ENCODE data around the gene PPM1B.
"Not testable (repeated sequence)": the region's sequence is repeated elsewhere in the genome, so short reads cannot be mapped to it uniquely, and the experiment has no call there.

PPM1B gene

GRCh38 chr2:44200011-44200410 lies 31.3 kb downstream of the PPM1B start:
- peaks cover 12% of the 10 kb centered on the region for H3K4me1 Mint-ChIP-seq
- H3K36me3 Mint-ChIP-seq, result peaks cover 46% of the 10 kb centered on the region
- no peak for DNase-seq
- CTCF ChIA-PET, result no interaction called here
- no peak overlapping the region for H3K4me3 Mint-ChIP-seq
- no peaks in the 10 kb centered on the region for H3K27me3 Mint-ChIP-seq
- H3K9me3 Mint-ChIP-seq, result peaks cover 2% of the 10 kb centered on the region
- H3K27ac Mint-ChIP-seq, result no peak overlapping the region

DNA sequence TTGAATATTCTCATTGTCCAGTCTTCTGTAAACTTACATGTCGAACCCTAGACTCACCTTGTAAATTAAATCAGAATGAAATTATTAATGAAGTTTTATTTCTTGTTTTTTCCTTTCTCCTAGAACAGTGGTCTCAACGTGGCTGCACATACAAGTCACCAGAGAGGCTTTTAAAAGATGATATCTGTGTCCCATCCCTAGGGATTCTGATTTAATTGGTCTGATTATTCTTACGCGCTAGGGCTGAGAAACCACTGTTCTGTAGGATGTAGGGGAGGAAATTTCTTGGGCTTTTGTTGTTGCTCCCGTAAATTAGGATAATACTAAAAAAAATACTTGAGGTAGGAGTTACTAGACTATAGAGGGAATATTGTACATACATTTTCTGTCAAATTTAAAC lies 32.1 kb downstream of the PPM1B start:
- Mint-ChIP-seq H3K36me3 (peaks cover 46% of the 10 kb centered on the region), H3K9me3 (peaks cover 2% of the 10 kb centered on the region), H3K4me3 (no peak overlapping the region), H3K4me1 (peaks cover 14% of the 10 kb centered on the region), H3K27ac (no peak overlapping the region), H3K27me3 (no peaks in the 10 kb centered on the region)
- DNase-seq, result no peak
- CTCF ChIA-PET, result no interaction called here

DNA sequence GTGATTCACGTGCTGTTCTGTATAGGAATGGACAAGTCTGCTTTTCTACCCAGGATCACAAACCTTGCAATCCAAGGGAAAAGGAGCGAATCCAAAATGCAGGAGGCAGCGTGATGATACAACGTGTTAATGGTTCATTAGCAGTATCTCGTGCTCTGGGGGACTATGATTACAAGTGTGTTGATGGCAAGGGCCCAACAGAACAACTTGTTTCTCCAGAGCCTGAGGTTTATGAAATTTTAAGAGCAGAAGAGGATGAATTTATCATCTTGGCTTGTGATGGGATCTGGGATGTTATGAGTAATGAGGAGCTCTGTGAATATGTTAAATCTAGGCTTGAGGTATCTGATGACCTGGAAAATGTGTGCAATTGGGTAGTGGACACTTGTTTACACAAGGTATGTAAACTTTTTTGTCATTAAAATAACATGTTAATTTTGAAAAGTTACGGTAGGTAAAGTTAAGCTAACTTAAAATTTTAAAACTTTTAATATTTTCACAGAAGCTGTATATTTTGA lies 33.0 kb downstream of the PPM1B start:
- Mint-ChIP-seq H3K27me3 (no peaks in the 10 kb centered on the region), H3K4me1 (peaks cover 14% of the 10 kb centered on the region), H3K4me3 (no peak overlapping the region), H3K9me3 (peaks cover 2% of the 10 kb centered on the region), H3K27ac (no peak overlapping the region), H3K36me3 (peaks cover 44% of the 10 kb centered on the region)
- CTCF ChIA-PET, result interaction anchor here (1.4 kb wide), 1 partner anchor 19 kb away, joined by 3 read pairs; no protein-coding TSS in a partner anchor
- no peak for DNase-seq

DNA sequence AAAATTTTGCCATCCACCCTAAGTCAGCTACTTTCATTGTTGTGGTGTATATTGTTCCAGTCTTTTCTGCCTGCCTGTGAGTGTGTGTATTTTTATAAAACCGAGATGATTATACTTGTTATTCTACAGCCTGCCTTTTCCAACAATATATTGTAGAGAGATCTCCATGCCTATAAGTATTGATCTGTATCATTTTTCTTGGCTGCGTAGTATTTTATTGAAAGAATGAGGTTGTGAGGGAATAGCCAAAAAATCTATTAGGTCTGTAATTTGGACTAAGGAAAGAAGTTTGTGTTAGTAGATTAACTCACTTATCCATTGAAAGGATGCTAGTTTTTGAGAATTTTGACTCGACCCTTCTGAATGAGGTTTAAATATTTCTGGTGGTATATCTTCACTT lies 34.9 kb downstream of the PPM1B start:
- no peaks in the 10 kb centered on the region for H3K27me3 Mint-ChIP-seq
- no peak overlapping the region for H3K27ac Mint-ChIP-seq
- H3K9me3 Mint-ChIP-seq, result peaks cover 2% of the 10 kb centered on the region
- H3K4me3 Mint-ChIP-seq, result no peak overlapping the region
- peaks cover 38% of the 10 kb centered on the region for H3K36me3 Mint-ChIP-seq
- no peak for DNase-seq
- CTCF ChIA-PET, result no interaction called here
- peaks cover 14% of the 10 kb centered on the region for H3K4me1 Mint-ChIP-seq

GRCh38 chr2:44205169-44205568 lies 36.5 kb downstream of the PPM1B start:
- peaks cover 44% of the 10 kb centered on the region for H3K36me3 Mint-ChIP-seq
- H3K9me3 Mint-ChIP-seq, result peaks cover 2% of the 10 kb centered on the region
- no peak for DNase-seq
- H3K4me1 Mint-ChIP-seq, result peaks cover 14% of the 10 kb centered on the region
- no peaks in the 10 kb centered on the region for H3K27me3 Mint-ChIP-seq
- CTCF ChIA-PET, result no interaction called here
- H3K4me3 Mint-ChIP-seq, result no peak overlapping the region
- H3K27ac Mint-ChIP-seq, result no peak overlapping the region

DNA sequence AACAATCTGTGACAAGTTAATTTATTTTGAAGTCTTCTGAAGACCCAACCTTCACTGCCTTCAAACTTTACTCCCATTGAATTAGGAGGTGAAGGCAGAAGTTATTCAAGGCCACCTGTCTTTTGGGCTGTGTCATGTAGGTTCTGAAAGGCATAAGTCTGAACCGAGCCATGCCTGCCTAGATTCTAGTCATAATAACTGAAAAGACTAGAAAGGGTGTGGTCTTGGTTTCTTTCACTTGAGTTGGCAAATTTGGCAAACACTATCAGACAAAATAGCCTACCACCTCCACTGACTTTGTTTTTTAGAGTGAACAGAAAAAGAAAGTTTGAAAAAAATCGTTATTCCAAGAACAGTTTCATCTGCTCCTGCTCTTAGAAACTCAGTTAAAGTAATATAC lies 38.4 kb downstream of the PPM1B start:
- DNase-seq, result no peak
- peaks cover 2% of the 10 kb centered on the region for H3K9me3 Mint-ChIP-seq
- no peak overlapping the region for H3K4me3 Mint-ChIP-seq
- peaks cover 10% of the 10 kb centered on the region for H3K4me1 Mint-ChIP-seq
- no peaks in the 10 kb centered on the region for H3K27me3 Mint-ChIP-seq
- H3K27ac Mint-ChIP-seq, result no peak overlapping the region
- peaks cover 41% of the 10 kb centered on the region for H3K36me3 Mint-ChIP-seq
- CTCF ChIA-PET, result no interaction called here

GRCh38 chr2:44207648-44208047 lies 39.0 kb downstream of the PPM1B start:
- H3K4me1 Mint-ChIP-seq, DNase-seq, CTCF ChIA-PET, H3K9me3 Mint-ChIP-seq, H3K27me3 Mint-ChIP-seq, H3K4me3 Mint-ChIP-seq, H3K27ac Mint-ChIP-seq: not testable (repeated sequence)
- peaks cover 45% of the 10 kb centered on the region for H3K36me3 Mint-ChIP-seq

- CTCF ChIA-PET, result no interaction called here
- Mint-ChIP-seq H3K4me3 (no peak overlapping the region), H3K9me3 (no peaks in the 10 kb centered on the region), H3K27ac (no peak overlapping the region), H3K36me3 (peaks cover 37% of the 10 kb centered on the region), H3K4me1 (no peaks in the 10 kb centered on the region), H3K27me3 (no peaks in the 10 kb centered on the region)
- no peak for DNase-seq
Measured at GRCh38 chr2:44210362-44210761, 41.7 kb downstream of the PPM1B start.

DNA sequence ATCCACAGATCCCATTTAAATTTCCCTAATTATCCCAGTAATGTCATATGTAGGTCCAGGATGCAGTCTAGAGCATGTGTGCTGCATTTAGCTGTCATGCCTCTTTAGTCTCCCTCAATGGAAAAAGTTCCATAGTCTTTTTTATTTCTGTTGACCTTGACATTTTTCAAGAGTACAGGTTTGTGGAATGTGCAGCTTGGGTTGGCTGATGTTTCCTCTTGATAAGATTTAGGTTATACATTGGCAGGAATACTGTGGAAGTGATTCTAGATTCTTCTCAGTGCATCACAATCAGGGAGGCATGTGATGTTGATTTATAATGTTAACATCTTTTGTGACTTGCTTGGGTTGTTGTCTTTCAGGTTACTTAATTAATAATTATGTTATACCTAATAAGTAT lies 42.5 kb downstream of the PPM1B start:
- Mint-ChIP-seq H3K27me3 (no peaks in the 10 kb centered on the region), H3K4me1 (no peaks in the 10 kb centered on the region), H3K9me3 (no peaks in the 10 kb centered on the region), H3K36me3 (peaks cover 39% of the 10 kb centered on the region), H3K4me3 (no peak overlapping the region), H3K27ac (no peak overlapping the region)
- DNase-seq, result no peak
- CTCF ChIA-PET, result no interaction called here

GRCh38 chr2:44212302-44212701 lies 43.6 kb downstream of the PPM1B start:
- no peaks in the 10 kb centered on the region for H3K27me3 Mint-ChIP-seq
- no peaks in the 10 kb centered on the region for H3K9me3 Mint-ChIP-seq
- H3K27ac Mint-ChIP-seq, result no peak overlapping the region
- H3K4me1 Mint-ChIP-seq, result no peaks in the 10 kb centered on the region
- no peak overlapping the region for H3K4me3 Mint-ChIP-seq
- no peak for DNase-seq
- CTCF ChIA-PET, result no interaction called here
- peaks cover 43% of the 10 kb centered on the region for H3K36me3 Mint-ChIP-seq

DNA sequence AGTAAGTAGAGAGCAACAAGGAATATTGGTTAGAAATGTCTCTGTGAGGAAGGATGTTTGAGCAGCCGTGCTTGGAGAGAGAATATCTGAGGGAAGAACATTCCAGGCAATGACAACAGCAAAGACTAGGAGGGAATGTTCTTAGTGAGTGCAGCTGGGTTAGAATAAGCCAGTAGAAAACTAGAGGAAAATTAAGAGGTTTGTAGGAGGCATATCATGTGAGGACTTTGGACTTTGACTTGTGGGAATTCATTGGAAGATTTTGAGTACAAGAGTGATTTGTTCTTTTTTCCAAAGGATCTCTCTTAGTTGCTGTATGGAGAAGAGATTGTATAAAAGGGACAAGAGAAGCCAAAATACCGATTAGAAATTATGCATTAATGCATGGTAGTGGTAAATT lies 47.2 kb downstream of the PPM1B start:
- no peak overlapping the region for H3K27ac Mint-ChIP-seq
- peaks cover 40% of the 10 kb centered on the region for H3K36me3 Mint-ChIP-seq
- H3K27me3 Mint-ChIP-seq, result no peaks in the 10 kb centered on the region
- DNase-seq, result no peak
- CTCF ChIA-PET, result no interaction called here
- no peaks in the 10 kb centered on the region for H3K9me3 Mint-ChIP-seq
- H3K4me3 Mint-ChIP-seq, result no peak overlapping the region
- no peaks in the 10 kb centered on the region for H3K4me1 Mint-ChIP-seq

- CTCF ChIA-PET, result interaction anchor here (0.6 kb wide), 1 partner anchor 93 kb away, joined by 5 read pairs; no protein-coding TSS in a partner anchor
- H3K27ac Mint-ChIP-seq, result no peak overlapping the region
- H3K36me3 Mint-ChIP-seq, result peaks cover 29% of the 10 kb centered on the region
- H3K9me3 Mint-ChIP-seq, result no peaks in the 10 kb centered on the region
- no peaks in the 10 kb centered on the region for H3K4me1 Mint-ChIP-seq
- no peaks in the 10 kb centered on the region for H3K27me3 Mint-ChIP-seq
- H3K4me3 Mint-ChIP-seq, result no peak overlapping the region
- no peak for DNase-seq
Measured at GRCh38 chr2:44218771-44219170, 50.1 kb downstream of the PPM1B start.

GRCh38 chr2:44226753-44227152 lies 58.1 kb downstream of the PPM1B start:
- no peaks in the 10 kb centered on the region for H3K4me1 Mint-ChIP-seq
- CTCF ChIA-PET, result no interaction called here
- H3K36me3 Mint-ChIP-seq, result peaks cover 14% of the 10 kb centered on the region

DNA sequence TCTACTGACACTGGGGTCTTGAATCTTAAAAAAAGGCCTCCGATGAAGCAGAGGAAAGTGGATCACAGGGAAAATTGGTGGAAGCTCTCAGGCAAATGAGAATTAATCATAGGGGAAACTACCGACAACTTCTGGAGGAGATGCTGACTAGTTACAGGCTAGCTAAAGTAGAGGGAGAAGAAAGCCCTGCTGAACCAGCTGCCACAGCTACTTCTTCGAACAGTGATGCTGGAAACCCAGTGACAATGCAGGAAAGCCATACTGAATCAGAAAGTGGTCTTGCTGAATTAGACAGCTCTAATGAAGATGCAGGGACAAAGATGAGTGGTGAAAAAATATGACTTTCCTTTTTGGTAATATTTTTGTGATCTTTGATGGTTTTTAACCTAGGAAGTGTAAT lies 61.7 kb downstream of the PPM1B start:
- Mint-ChIP-seq H3K4me1 (peaks cover 5% of the 10 kb centered on the region), H3K27ac (no peak overlapping the region), H3K9me3 (no peaks in the 10 kb centered on the region), H3K4me3 (no peak overlapping the region), H3K27me3 (no peaks in the 10 kb centered on the region), H3K36me3 (peaks cover 13% of the 10 kb centered on the region)
- DNase-seq, result no peak
- CTCF ChIA-PET, result interaction anchor here (0.7 to 1.4 kb wide), 3 partner anchors 12 to 144 kb away, joined by 3 read pairs; no protein-coding TSS in a partner anchor

More at GRCh38 chr2:44226753-44227152, 58.1 kb downstream of the PPM1B start:
- no peak for DNase-seq
- no peaks in the 10 kb centered on the region for H3K27me3 Mint-ChIP-seq
- H3K9me3 Mint-ChIP-seq, result no peaks in the 10 kb centered on the region
- H3K27ac Mint-ChIP-seq, result no peak overlapping the region
- H3K4me3 Mint-ChIP-seq, result no peak overlapping the region

GRCh38 chr2:44233450-44234128 lies 64.9 kb downstream of the PPM1B start:
- Mint-ChIP-seq H3K9me3 (no peaks in the 10 kb centered on the region), H3K4me1 (peaks cover 22% of the 10 kb centered on the region), H3K4me3 (no peak overlapping the region), H3K27me3 (no peaks in the 10 kb centered on the region), H3K36me3 (peaks cover 10% of the 10 kb centered on the region), H3K27ac (no peak overlapping the region)
- CTCF ChIA-PET, result no interaction called here
- no peak for DNase-seq

Data from activated naive CD4-positive, alpha-beta T cell treated with anti-CD3 and anti-CD28 coated beads, Interleukin-2, amount 10 ng/mL, durations not matched to agents 7 days and 5 days (primary cell).